WTC11 (cell line): ENCODE data around the gene PITPNM3. TPM values are rescaled to one million over a fixed set of nuclear protein-coding genes. Genes with fewer than 3 reads are reported as not detected.

ENCODE experiments used
- ATAC-seq: fragments of 200-7000 bp; cut with Tn5 transposase; 2 replicates; pipeline ENCODE4 v1.10.0; 2021; ENCODE audit warnings: mild to moderate bottlenecking, moderate library complexity
- CTCF ChIA-PET: fragments of 300-600 bp; sonication (Branson Sonifier 250); formaldehyde crosslinking; loops from one replicate; lab custom pipeline; 2021; ENCODE audit warnings: antibody characterized with exemption; lab: Charles Lee
- POLR2A ChIA-PET: fragments of 350-600 bp; sonication (Branson Sonifier 250); formaldehyde crosslinking; loops from one replicate; lab custom pipeline; 2021; ENCODE audit warnings: antibody characterized with exemption; lab: Charles Lee
- DNase-seq: peaks from one replicate; pipeline ENCODE4 v3.0.0; 2021; ENCODE audit warnings: low spot score
- H3K27ac Mint-ChIP-seq: 2 replicates; pipeline ENCODE4 v1.8.0; 2021; ENCODE audit warnings: mixed read lengths
- H3K27me3 Mint-ChIP-seq: 2 replicates; pipeline ENCODE4 v1.8.0; 2021; ENCODE audit warnings: low read depth, mild to moderate bottlenecking, moderate library complexity, mixed read lengths
- H3K36me3 Mint-ChIP-seq: 2 replicates; pipeline ENCODE4 v1.8.0; 2021; ENCODE audit warnings: mixed read lengths
- H3K4me1 Mint-ChIP-seq: 2 replicates; pipeline ENCODE4 v1.8.0; 2022; ENCODE audit warnings: mixed read lengths
- H3K4me3 Mint-ChIP-seq: 2 replicates; pipeline ENCODE4 v1.8.0; 2021; ENCODE audit warnings: mild to moderate bottlenecking, moderate library complexity, mixed read lengths
- H3K9me3 Mint-ChIP-seq: 2 replicates; pipeline ENCODE4 v1.8.0; 2021; ENCODE audit warnings: mixed read lengths
- FOXJ3 ChIP-seq: sonication (generic); formaldehyde crosslinking; IDR thresholded peaks from 2 replicates; pipeline ENCODE4 v1.9.0; 2021; ENCODE audit warnings: missing genetic modification reagents, mild to moderate bottlenecking, borderline replicate concordance
- GTF2I ChIP-seq: fragments of 250-450 bp; sonication (Bioruptor Pico); conservative IDR thresholded peaks from 2 replicates; pipeline ENCODE4 v1.4.0; 2021; ENCODE audit warnings: mild to moderate bottlenecking
- JAZF1 ChIP-seq: fragments of 250-450 bp; sonication (Bioruptor Pico); IDR thresholded peaks from 2 replicates; pipeline ENCODE4 v1.9.0; 2021; ENCODE audit warnings: moderate library complexity, mild to moderate bottlenecking, inconsistent platforms
- PRRX2 ChIP-seq: fragments of 250-450 bp; sonication (Bioruptor Pico); IDR thresholded peaks from 2 replicates; pipeline ENCODE4 v1.8.0; 2021; ENCODE audit warnings: mild to moderate bottlenecking
- SOX15 ChIP-seq: fragments of 250-450 bp; sonication (Bioruptor Pico); IDR thresholded peaks from 2 replicates; pipeline ENCODE4 v1.9.0; 2021; ENCODE audit warnings: mild to moderate bottlenecking
- SP1 ChIP-seq: sonication (generic); formaldehyde crosslinking; conservative IDR thresholded peaks from 2 replicates; pipeline ENCODE4 v1.8.1; 2022; ENCODE audit warnings: missing genetic modification reagents
- ZNF219 ChIP-seq: sonication (generic); formaldehyde crosslinking; IDR thresholded peaks from 2 replicates; pipeline ENCODE4 v1.8.0; 2023; ENCODE audit warnings: missing genetic modification reagents, mild to moderate bottlenecking, borderline replicate concordance
- ZNF317 ChIP-seq: sonication (generic); formaldehyde crosslinking; IDR thresholded peaks from 2 replicates; pipeline ENCODE4 v1.8.1; 2023; ENCODE audit warnings: low read depth, mild to moderate bottlenecking, moderate library complexity, missing genetic modification reagents, borderline replicate concordance
- total RNA-seq: library from RNA; stranded (reverse); gene quantifications from 3 replicates; pipeline ENCODE4 v1.2.3, GENCODE V29; 2021
- TF ChIP-seq, protein P1 (sequence below): fragments of 250-450 bp; sonication (Bioruptor Pico); IDR thresholded peaks from 2 replicates; pipeline ENCODE4 v1.9.0; 2021; ENCODE audit warnings: mild to moderate bottlenecking, borderline replicate concordance
- TF ChIP-seq, protein P2 (sequence below): fragments of 200-600 bp; IDR thresholded peaks from 2 replicates; pipeline ENCODE4 v1.8.0; 2022; ENCODE audit warnings: antibody characterized with exemption
- TF ChIP-seq, protein P3 (sequence below): sonication (generic); formaldehyde crosslinking; IDR thresholded peaks from 2 replicates; pipeline ENCODE4 v1.8.0; 2022; ENCODE audit warnings: mild to moderate bottlenecking, missing genetic modification reagents
- TF ChIP-seq, protein P4 (sequence below): fragments of 250-450 bp; sonication (Bioruptor Pico); conservative IDR thresholded peaks from 2 replicates; pipeline ENCODE4 v1.9.0; 2021; ENCODE audit warnings: mild to moderate bottlenecking
- TF ChIP-seq, protein P5 (sequence below): sonication (generic); formaldehyde crosslinking; IDR thresholded peaks from 2 replicates; pipeline ENCODE4 v1.8.1; 2022; ENCODE audit warnings: low read depth, mild to moderate bottlenecking, moderate library complexity, missing genetic modification reagents, borderline replicate concordance
- TF ChIP-seq, protein P6 (sequence below): sonication (generic); formaldehyde crosslinking; IDR thresholded peaks from 2 replicates; pipeline ENCODE4 v1.8.0; 2022; ENCODE audit warnings: missing genetic modification reagents
- TF ChIP-seq, protein P7 (sequence below): sonication (generic); formaldehyde crosslinking; IDR thresholded peaks from 2 replicates; pipeline ENCODE4 v1.8.0; 2023; ENCODE audit warnings: missing genetic modification reagents
- TF ChIP-seq, protein P8 (sequence below): fragments of 250-450 bp; sonication (Bioruptor Pico); IDR thresholded peaks from 2 replicates; pipeline ENCODE4 v1.9.0; 2021; ENCODE audit warnings: mild to moderate bottlenecking
- TF ChIP-seq, protein P9 (sequence below): sonication (generic); formaldehyde crosslinking; IDR thresholded peaks from 2 replicates; pipeline ENCODE4 v1.8.1; 2022; ENCODE audit warnings: mild to moderate bottlenecking, moderate library complexity, missing genetic modification reagents

Gene PITPNM3
- total RNA-seq, 1 experiment from 2014 or later, result 2.8 TPM

DNA sequence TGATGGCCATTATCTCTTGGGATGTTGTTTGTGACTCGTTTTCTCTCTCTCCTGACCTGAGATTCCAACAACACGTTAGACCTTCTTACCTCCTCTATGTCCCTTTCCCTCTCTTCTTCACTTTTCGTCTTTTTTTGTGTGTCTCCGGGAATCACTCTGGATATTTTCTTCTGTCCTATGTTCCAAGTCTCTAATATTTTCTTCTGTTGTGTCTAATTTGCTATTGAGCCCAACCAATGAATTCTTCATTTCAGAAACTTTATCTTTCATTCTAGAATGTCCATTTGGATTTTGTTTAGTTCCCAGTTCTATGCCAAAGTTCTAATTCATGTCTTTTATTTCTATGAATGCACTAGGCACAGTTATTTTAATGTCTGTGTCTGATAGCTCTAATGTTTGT lies 27.1 kb upstream of the PITPNM3 start (continued):
- TF ChIP-seq, protein P1, sequence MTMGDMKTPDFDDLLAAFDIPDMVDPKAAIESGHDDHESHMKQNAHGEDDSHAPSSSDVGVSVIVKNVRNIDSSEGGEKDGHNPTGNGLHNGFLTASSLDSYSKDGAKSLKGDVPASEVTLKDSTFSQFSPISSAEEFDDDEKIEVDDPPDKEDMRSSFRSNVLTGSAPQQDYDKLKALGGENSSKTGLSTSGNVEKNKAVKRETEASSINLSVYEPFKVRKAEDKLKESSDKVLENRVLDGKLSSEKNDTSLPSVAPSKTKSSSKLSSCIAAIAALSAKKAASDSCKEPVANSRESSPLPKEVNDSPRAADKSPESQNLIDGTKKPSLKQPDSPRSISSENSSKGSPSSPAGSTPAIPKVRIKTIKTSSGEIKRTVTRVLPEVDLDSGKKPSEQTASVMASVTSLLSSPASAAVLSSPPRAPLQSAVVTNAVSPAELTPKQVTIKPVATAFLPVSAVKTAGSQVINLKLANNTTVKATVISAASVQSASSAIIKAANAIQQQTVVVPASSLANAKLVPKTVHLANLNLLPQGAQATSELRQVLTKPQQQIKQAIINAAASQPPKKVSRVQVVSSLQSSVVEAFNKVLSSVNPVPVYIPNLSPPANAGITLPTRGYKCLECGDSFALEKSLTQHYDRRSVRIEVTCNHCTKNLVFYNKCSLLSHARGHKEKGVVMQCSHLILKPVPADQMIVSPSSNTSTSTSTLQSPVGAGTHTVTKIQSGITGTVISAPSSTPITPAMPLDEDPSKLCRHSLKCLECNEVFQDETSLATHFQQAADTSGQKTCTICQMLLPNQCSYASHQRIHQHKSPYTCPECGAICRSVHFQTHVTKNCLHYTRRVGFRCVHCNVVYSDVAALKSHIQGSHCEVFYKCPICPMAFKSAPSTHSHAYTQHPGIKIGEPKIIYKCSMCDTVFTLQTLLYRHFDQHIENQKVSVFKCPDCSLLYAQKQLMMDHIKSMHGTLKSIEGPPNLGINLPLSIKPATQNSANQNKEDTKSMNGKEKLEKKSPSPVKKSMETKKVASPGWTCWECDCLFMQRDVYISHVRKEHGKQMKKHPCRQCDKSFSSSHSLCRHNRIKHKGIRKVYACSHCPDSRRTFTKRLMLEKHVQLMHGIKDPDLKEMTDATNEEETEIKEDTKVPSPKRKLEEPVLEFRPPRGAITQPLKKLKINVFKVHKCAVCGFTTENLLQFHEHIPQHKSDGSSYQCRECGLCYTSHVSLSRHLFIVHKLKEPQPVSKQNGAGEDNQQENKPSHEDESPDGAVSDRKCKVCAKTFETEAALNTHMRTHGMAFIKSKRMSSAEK, result no peak
- TF ChIP-seq SP1 (CRISPR knock-in tag), result no peak
- TF ChIP-seq ZNF219, result no peak
- TF ChIP-seq FOXJ3 (CRISPR knock-in tag), result no peak
- TF ChIP-seq GTF2I (CRISPR knock-in tag), result no peak
- TF ChIP-seq, protein P2, sequence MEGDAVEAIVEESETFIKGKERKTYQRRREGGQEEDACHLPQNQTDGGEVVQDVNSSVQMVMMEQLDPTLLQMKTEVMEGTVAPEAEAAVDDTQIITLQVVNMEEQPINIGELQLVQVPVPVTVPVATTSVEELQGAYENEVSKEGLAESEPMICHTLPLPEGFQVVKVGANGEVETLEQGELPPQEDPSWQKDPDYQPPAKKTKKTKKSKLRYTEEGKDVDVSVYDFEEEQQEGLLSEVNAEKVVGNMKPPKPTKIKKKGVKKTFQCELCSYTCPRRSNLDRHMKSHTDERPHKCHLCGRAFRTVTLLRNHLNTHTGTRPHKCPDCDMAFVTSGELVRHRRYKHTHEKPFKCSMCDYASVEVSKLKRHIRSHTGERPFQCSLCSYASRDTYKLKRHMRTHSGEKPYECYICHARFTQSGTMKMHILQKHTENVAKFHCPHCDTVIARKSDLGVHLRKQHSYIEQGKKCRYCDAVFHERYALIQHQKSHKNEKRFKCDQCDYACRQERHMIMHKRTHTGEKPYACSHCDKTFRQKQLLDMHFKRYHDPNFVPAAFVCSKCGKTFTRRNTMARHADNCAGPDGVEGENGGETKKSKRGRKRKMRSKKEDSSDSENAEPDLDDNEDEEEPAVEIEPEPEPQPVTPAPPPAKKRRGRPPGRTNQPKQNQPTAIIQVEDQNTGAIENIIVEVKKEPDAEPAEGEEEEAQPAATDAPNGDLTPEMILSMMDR, result no peak
- TF ChIP-seq, protein P3, sequence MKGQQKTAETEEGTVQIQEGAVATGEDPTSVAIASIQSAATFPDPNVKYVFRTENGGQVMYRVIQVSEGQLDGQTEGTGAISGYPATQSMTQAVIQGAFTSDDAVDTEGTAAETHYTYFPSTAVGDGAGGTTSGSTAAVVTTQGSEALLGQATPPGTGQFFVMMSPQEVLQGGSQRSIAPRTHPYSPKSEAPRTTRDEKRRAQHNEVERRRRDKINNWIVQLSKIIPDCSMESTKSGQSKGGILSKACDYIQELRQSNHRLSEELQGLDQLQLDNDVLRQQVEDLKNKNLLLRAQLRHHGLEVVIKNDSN, result no peak
- TF ChIP-seq ZNF317 (CRISPR knock-in tag), result no peak
- no peak for TF ChIP-seq SOX15 (CRISPR knock-in tag)
- TF ChIP-seq, protein P4, sequence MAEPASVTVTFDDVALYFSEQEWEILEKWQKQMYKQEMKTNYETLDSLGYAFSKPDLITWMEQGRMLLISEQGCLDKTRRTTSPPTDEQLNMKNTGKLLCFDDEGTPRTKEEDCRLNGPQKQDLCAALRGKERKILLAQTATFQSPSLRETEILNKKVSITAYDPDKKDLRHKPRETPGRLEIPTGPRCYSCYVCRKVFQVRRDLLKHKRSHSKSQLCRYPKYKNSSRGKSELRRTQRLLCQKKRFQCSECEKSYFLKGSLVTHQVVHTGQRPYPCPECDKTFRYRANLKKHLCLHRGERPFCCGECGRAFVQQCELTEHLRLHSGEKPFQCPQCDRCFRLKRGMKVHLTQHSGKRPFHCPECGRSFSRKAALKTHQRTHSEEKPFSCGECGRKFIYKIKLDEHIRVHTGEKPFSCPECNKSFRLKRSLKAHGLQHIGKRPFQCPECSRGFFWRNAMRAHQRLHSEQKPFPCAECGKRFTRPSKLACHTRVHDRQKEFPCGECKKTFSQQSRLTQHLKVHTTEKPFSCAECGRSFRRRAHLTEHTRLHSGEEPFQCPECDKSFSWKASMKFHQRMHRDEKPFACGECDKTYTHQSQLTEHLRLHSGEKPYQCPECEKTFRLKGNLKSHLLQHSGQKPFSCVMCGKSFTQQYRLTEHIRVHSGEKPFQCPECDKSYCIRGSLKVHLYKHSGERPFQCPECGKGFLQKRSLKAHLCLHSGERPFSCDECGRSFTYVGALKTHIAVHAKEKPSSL (CRISPR knock-in tag), result no peak
- TF ChIP-seq, protein P5, sequence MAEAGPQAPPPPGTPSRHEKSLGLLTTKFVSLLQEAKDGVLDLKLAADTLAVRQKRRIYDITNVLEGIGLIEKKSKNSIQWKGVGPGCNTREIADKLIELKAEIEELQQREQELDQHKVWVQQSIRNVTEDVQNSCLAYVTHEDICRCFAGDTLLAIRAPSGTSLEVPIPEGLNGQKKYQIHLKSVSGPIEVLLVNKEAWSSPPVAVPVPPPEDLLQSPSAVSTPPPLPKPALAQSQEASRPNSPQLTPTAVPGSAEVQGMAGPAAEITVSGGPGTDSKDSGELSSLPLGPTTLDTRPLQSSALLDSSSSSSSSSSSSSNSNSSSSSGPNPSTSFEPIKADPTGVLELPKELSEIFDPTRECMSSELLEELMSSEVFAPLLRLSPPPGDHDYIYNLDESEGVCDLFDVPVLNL (CRISPR knock-in tag), result no peak

DNA sequence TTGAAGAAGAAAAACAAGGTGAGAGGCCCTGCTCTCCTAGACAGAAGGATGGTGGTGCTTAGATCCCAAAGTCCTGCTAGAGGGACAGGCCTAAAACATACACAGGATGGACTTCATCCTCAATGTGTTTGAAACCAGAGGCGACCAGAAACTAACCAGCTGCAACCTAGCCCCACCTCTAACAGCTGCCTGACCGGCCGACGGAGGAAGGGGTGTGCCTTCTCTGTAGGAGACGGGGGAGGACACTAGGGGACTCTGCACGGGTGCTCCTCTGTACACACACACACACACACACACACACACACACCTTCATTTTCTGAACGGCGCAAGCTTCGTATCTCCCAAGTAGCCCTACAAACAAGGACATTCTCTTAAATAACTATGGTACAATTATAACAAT lies 24.3 kb upstream of the PITPNM3 start:
- no peak overlapping the region for H3K4me3 Mint-ChIP-seq
- no peak overlapping the region for H3K27ac Mint-ChIP-seq
- ChIA-PET CTCF (interaction anchor here (0.7 kb wide), 1 partner anchor 126 kb away, joined by 4 read pairs; no protein-coding TSS in a partner anchor), POLR2A (interaction anchor here (0.6 kb wide), 1 partner anchor 52 kb away, joined by 5 read pairs; no protein-coding TSS in a partner anchor)
- H3K4me1 Mint-ChIP-seq, result peaks cover 18% of the 10 kb centered on the region
- no peak for DNase-seq
- peaks cover 25% of the 10 kb centered on the region for H3K9me3 Mint-ChIP-seq
- no peak for ATAC-seq
- H3K27me3 Mint-ChIP-seq, result no peaks in the 10 kb centered on the region
- H3K36me3 Mint-ChIP-seq, result peaks cover 53% of the 10 kb centered on the region
- TF ChIP-seq PRRX2 (CRISPR knock-in tag), result no peak
- TF ChIP-seq, protein P6, sequence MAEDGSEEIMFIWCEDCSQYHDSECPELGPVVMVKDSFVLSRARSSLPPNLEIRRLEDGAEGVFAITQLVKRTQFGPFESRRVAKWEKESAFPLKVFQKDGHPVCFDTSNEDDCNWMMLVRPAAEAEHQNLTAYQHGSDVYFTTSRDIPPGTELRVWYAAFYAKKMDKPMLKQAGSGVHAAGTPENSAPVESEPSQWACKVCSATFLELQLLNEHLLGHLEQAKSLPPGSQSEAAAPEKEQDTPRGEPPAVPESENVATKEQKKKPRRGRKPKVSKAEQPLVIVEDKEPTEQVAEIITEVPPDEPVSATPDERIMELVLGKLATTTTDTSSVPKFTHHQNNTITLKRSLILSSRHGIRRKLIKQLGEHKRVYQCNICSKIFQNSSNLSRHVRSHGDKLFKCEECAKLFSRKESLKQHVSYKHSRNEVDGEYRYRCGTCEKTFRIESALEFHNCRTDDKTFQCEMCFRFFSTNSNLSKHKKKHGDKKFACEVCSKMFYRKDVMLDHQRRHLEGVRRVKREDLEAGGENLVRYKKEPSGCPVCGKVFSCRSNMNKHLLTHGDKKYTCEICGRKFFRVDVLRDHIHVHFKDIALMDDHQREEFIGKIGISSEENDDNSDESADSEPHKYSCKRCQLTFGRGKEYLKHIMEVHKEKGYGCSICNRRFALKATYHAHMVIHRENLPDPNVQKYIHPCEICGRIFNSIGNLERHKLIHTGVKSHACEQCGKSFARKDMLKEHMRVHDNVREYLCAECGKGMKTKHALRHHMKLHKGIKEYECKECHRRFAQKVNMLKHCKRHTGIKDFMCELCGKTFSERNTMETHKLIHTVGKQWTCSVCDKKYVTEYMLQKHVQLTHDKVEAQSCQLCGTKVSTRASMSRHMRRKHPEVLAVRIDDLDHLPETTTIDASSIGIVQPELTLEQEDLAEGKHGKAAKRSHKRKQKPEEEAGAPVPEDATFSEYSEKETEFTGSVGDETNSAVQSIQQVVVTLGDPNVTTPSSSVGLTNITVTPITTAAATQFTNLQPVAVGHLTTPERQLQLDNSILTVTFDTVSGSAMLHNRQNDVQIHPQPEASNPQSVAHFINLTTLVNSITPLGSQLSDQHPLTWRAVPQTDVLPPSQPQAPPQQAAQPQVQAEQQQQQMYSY, result no peak
- TF ChIP-seq, protein P7, sequence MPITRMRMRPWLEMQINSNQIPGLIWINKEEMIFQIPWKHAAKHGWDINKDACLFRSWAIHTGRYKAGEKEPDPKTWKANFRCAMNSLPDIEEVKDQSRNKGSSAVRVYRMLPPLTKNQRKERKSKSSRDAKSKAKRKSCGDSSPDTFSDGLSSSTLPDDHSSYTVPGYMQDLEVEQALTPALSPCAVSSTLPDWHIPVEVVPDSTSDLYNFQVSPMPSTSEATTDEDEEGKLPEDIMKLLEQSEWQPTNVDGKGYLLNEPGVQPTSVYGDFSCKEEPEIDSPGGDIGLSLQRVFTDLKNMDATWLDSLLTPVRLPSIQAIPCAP, result no peak
- TF ChIP-seq, protein P8, sequence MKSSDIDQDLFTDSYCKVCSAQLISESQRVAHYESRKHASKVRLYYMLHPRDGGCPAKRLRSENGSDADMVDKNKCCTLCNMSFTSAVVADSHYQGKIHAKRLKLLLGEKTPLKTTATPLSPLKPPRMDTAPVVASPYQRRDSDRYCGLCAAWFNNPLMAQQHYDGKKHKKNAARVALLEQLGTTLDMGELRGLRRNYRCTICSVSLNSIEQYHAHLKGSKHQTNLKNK (CRISPR knock-in tag), result no peak
- TF ChIP-seq, protein P9, sequence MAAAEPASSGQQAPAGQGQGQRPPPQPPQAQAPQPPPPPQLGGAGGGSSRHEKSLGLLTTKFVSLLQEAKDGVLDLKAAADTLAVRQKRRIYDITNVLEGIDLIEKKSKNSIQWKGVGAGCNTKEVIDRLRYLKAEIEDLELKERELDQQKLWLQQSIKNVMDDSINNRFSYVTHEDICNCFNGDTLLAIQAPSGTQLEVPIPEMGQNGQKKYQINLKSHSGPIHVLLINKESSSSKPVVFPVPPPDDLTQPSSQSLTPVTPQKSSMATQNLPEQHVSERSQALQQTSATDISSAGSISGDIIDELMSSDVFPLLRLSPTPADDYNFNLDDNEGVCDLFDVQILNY (CRISPR knock-in tag), result no peak
- no peak for TF ChIP-seq JAZF1 (CRISPR knock-in tag)
